ENCODE results near the gene CD52. TPM values are rescaled to one million over a fixed set of nuclear protein-coding genes. Genes with fewer than 3 reads are reported as not detected.

The CD52 gene
- total RNA-seq, 2 experiments from 2014 or later: 582 to 608 TPM

GRCh38 chr1:26276432-26276838, 41.3 kb upstream of the CD52 start:
- H3K4me3 Mint-ChIP-seq: peak overlapping the region; percentile 65
- H3K36me3 ChIP-seq (ENCODE audit: insufficient read depth, low read length): peaks cover 22% of the 10 kb centered on the region
- intact Hi-C loops (cut with DNase I, micrococcal nuclease): loop anchor here in 1 of 2 experiments (1.0 to 5.0 kb wide), 3 partner anchors 39 to 115 kb away; no protein-coding TSS in a partner anchor
- H3K4me3 ChIP-seq (ENCODE audit: low read length): no peak overlapping the region
- H3K27ac Mint-ChIP-seq: peak overlapping the region; percentile 95
- peak overlapping the region; percentile 65 to 84 for H3K27ac ChIP-seq (ENCODE audit: low read depth in 1 of 2, low read length in 2 of 2)
- ChIA-PET CTCF (interaction anchor here (0.9 to 5.1 kb wide), 13 partner anchors 11 to 141 kb away, joined by 3 to 158 read pairs (median 7); partner anchors contain the start of genes CD52, CEP85 and ZNF593), POLR2A (interaction anchor here (0.9 to 20.7 kb wide), 10 partner anchors 9 to 106 kb away, joined by 3 to 977 read pairs (median 7); partner anchors contain the start of genes CD52, CEP85 and UBXN11)
- H3K4me1 Mint-ChIP-seq (ENCODE audit: low read depth): peaks cover 53% of the 10 kb centered on the region
- DNase-seq: peak in 1 of 14 experiments; percentile 58
- peaks cover 57% of the 10 kb centered on the region for H3K4me1 ChIP-seq (ENCODE audit: insufficient read depth, low read length)
- H3K27me3 Mint-ChIP-seq: no peaks in the 10 kb centered on the region
- H3K9me3 Mint-ChIP-seq: no peaks in the 10 kb centered on the region
- TF ChIP-seq CTCF (IDR thresholded peaks at IDR 0.05): no peak
- H3K36me3 Mint-ChIP-seq (ENCODE audit: low read depth): peaks cover 59% of the 10 kb centered on the region
- H3K27me3 ChIP-seq (ENCODE audit: control insufficient read depth in 1 of 2, insufficient read depth in 2 of 2, low read length in 2 of 2): no peaks in the 10 kb centered on the region
- ATAC-seq (ENCODE audit: poor library complexity): no peak
- H3K9me3 ChIP-seq (ENCODE audit: control insufficient read depth in 1 of 2, insufficient read depth in 1 of 2, low read length in 2 of 2): no peaks in the 10 kb centered on the region

- Histone ChIP-seq H3K27ac (ENCODE audit: low read depth in 1 of 2, low read length in 2 of 2) (peak overlapping the region; percentile 65 to 84), H3K4me1 (ENCODE audit: insufficient read depth, low read length) (peaks cover 66% of the 10 kb centered on the region), H3K27me3 (ENCODE audit: control insufficient read depth in 1 of 2, insufficient read depth in 2 of 2, low read length in 2 of 2) (no peaks in the 10 kb centered on the region), H3K36me3 (ENCODE audit: insufficient read depth, low read length) (peaks cover 23% of the 10 kb centered on the region), H3K9me3 (ENCODE audit: control insufficient read depth in 1 of 2, insufficient read depth in 1 of 2, low read length in 2 of 2) (no peaks in the 10 kb centered on the region), H3K4me3 (ENCODE audit: low read length) (no peak overlapping the region)
- ATAC-seq (ENCODE audit: poor library complexity) (no peak), DNase-seq (no peak)
- POLR2A ChIA-PET: interaction anchor here (1.2 to 20.7 kb wide), 5 partner anchors 8 to 82 kb away, joined by 4 to 977 read pairs (median 13); partner anchors contain the start of genes CD52 and UBXN11
- intact Hi-C loops (cut with DNase I, micrococcal nuclease): loop anchor here in 1 of 2 experiments (5.0 kb wide), 1 partner anchor 40 kb away; no protein-coding TSS in a partner anchor
- H3K36me3 Mint-ChIP-seq (ENCODE audit: low read depth): peaks cover 59% of the 10 kb centered on the region
- CTCF ChIA-PET: interaction anchor here (1.4 to 5.1 kb wide), 4 partner anchors 10 to 140 kb away, joined by 7 to 158 read pairs (median 54); partner anchors contain the start of genes CD52 and CEP85
- H3K27me3 Mint-ChIP-seq: no peaks in the 10 kb centered on the region
- TF ChIP-seq CTCF (IDR thresholded peaks at IDR 0.05): no peak
- no peak overlapping the region for H3K4me3 Mint-ChIP-seq
- no peaks in the 10 kb centered on the region for H3K9me3 Mint-ChIP-seq
- H3K27ac Mint-ChIP-seq: peak overlapping the region; percentile 95
- H3K4me1 Mint-ChIP-seq (ENCODE audit: low read depth): peaks cover 60% of the 10 kb centered on the region
Observed at GRCh38 chr1:26277261-26277661, 40.5 kb upstream of the CD52 start.

GRCh38 chr1:26277719-26278118, 40.0 kb upstream of the CD52 start:
- no peaks in the 10 kb centered on the region for H3K9me3 Mint-ChIP-seq
- POLR2A ChIA-PET: interaction anchor here (3.1 to 20.7 kb wide), 4 partner anchors 7 to 81 kb away, joined by 11 to 977 read pairs (median 19); partner anchors contain the start of genes CD52 and UBXN11

More at GRCh38 chr1:26277719-26278118, 40.0 kb upstream of the CD52 start:
- Histone ChIP-seq H3K27ac (ENCODE audit: low read depth in 1 of 2, low read length in 2 of 2) (peak overlapping the region; percentile 84 to 91), H3K36me3 (ENCODE audit: insufficient read depth, low read length) (peaks cover 27% of the 10 kb centered on the region), H3K4me1 (ENCODE audit: insufficient read depth, low read length) (peaks cover 70% of the 10 kb centered on the region), H3K4me3 (ENCODE audit: low read length) (no peak overlapping the region), H3K9me3 (ENCODE audit: control insufficient read depth in 1 of 2, insufficient read depth in 1 of 2, low read length in 2 of 2) (no peaks in the 10 kb centered on the region), H3K27me3 (ENCODE audit: control insufficient read depth in 1 of 2, insufficient read depth in 2 of 2, low read length in 2 of 2) (no peaks in the 10 kb centered on the region)
- DNase-seq: peak in 1 of 14 experiments; percentile 7
- Mint-ChIP-seq H3K4me3 (no peak overlapping the region), H3K27ac (peak overlapping the region; percentile 95), H3K36me3 (ENCODE audit: low read depth) (peaks cover 60% of the 10 kb centered on the region), H3K27me3 (no peaks in the 10 kb centered on the region), H3K4me1 (ENCODE audit: low read depth) (peaks cover 64% of the 10 kb centered on the region)
- ATAC-seq (ENCODE audit: poor library complexity): no peak
- no peak for TF ChIP-seq CTCF (IDR thresholded peaks at IDR 0.05)
- CTCF ChIA-PET: interaction anchor here (1.4 to 5.1 kb wide), 3 partner anchors 10 to 139 kb away, joined by 7 to 158 read pairs (median 88); partner anchors contain the start of gene CD52
- intact Hi-C loops (cut with DNase I, micrococcal nuclease): loop anchor here in 1 of 2 experiments (5.0 kb wide), 1 partner anchor 40 kb away; no protein-coding TSS in a partner anchor
